Activated CD8-positive, alpha-beta memory T cell treated with anti-CD3 and anti-CD28 coated beads, Interleukin-2, amount 10 ng/mL, durations not matched to agents 7 days and 5 days (primary cell): Measurements from ENCODE around the gene USP27X. TPM values are rescaled to one million over a fixed set of nuclear protein-coding genes. Genes with fewer than 3 reads are reported as not detected.
A peak's percentile ranks its signal among the peaks of the same experiment; 100 is the strongest.

ENCODE experiments used
- ATAC-seq: fragments of 150-1000 bp; cut with Tn5 transposase; one replicate; pipeline ENCODE4 v1.10.0; 2021; ENCODE audit warnings: moderate library complexity
- CTCF ChIA-PET: fragments of 350-600 bp; sonication (Branson Sonifier 250); formaldehyde crosslinking; loops from one replicate; lab custom pipeline; 2021; ENCODE audit warnings: antibody characterized with exemption; lab: Charles Lee
- DNase-seq: peaks from one replicate; pipeline ENCODE4 v3.0.0-alpha.2; 2020
- H3K27ac Mint-ChIP-seq: one replicate; pipeline ENCODE4 v1.8.0; 2021; ENCODE audit warnings: mild to moderate bottlenecking, mixed read lengths
- H3K27me3 Mint-ChIP-seq: one replicate; pipeline ENCODE4 v1.8.0; 2021; ENCODE audit warnings: mixed read lengths
- H3K36me3 Mint-ChIP-seq: one replicate; pipeline ENCODE4 v1.8.0; 2021; ENCODE audit warnings: mild to moderate bottlenecking, mixed read lengths
- H3K4me1 Mint-ChIP-seq: one replicate; pipeline ENCODE4 v1.8.0; 2021; ENCODE audit warnings: mixed read lengths
- H3K4me3 Mint-ChIP-seq: one replicate; pipeline ENCODE4 v1.8.0; 2021; ENCODE audit warnings: mild to moderate bottlenecking, moderate library complexity, mixed read lengths
- H3K9me3 Mint-ChIP-seq: one replicate; pipeline ENCODE4 v1.8.0; 2022; ENCODE audit warnings: low read depth, mixed read lengths
- total RNA-seq, 2 experiments: library from RNA; stranded (reverse); gene quantifications; one replicate each; pipeline ENCODE4 v1.2.3, GENCODE V29; 2021

Gene USP27X
- 1 to 10 TPM; 1.0 to 1.7 TPM for total RNA-seq

DNA sequence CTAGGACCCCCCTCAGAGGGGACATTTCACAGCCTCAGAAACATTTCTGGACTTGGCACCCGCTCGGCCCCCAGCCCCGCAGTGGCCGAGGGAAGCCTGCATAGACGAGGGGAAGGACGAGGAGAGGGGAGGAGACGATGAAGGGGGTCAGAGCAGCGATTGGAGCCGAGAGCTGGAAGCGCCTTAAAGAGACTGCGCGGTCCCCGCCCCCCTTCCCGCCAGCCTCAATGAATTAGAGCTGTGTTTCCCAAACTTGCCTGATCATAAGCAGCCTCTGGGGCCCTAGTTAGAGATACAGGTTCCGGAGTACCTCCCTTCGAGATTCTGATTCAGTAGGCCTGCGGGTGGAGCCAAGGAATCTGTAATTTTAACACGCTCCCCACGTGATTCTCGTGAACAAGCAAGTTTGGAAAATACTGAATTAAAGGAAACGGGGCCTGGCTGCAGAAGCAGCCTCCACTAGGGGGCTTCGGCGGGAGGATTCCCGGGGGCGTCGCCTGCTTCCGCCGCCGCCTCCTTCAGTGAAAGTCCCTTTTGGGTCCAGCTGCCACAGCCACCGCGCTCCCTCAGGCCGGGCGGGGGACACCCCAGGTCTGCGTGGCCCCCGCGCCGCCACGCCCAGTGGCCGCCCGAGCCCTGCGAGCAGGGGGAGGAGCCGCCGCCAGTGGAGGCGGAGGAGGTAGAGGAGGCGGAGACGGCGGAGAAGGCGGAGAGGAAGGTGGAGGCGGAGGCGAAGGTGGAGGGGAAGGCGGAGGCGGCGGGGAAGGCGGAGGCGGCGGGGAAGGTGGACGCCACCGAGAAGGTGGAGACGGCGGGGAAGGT lies at the start of gene USP27X:
Gene USP27X (plus strand): TSS at position 651 of the 822 bp plus-strand sequence. CDS start 824 bp downstream, outside the sequence.
- CTCF ChIA-PET = interaction anchor here (0.6 to 3.1 kb wide), 5 partner anchors 16 to 42 kb away, joined by 3 to 22 read pairs (median 4); partner anchors contain the start of gene CLCN5
- Mint-ChIP-seq H3K9me3 (no peaks in the 10 kb centered on the region), H3K4me1 (peaks cover 17% of the 10 kb centered on the region), H3K27ac (peak within 1 kb of the TSS; percentile 52), H3K27me3 (no peaks in the 10 kb centered on the region), H3K36me3 (no peaks in the 10 kb centered on the region), H3K4me3 (peak within 1 kb of the TSS; percentile 72)
- ATAC-seq = peak; percentile 96
- DNase-seq = peak; percentile 83

DNA sequence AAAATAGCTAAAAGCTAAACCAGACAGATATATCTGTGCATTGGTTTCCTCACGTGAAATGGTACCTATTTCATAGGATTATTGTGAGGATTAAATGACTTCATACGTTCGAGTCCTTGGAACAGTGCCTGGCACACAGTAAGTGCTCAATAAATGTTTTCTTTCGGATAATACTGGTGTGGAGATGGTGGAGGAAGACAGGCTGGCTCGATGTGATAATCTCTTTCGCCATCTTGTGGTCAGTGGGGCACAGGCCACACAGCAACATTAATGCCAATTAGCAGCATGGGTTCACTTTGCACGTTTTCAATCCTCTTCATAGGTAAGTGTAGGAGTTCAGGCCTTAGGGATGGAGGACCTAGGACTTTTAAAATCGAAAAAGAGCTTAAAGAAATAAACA lies 40.9 kb upstream of the USP27X start:
- Mint-ChIP-seq H3K4me3 (no peak overlapping the region), H3K27me3 (peaks cover 2% of the 10 kb centered on the region), H3K36me3 (no peaks in the 10 kb centered on the region), H3K4me1 (no peaks in the 10 kb centered on the region), H3K9me3 (no peaks in the 10 kb centered on the region), H3K27ac (no peak overlapping the region)
- ATAC-seq = no peak
- DNase-seq = no peak
- CTCF ChIA-PET = interaction anchor here (0.6 to 1.4 kb wide), 3 partner anchors 40 to 77 kb away, joined by 3 to 4 read pairs (median 4); partner anchors contain the start of gene USP27X

DNA sequence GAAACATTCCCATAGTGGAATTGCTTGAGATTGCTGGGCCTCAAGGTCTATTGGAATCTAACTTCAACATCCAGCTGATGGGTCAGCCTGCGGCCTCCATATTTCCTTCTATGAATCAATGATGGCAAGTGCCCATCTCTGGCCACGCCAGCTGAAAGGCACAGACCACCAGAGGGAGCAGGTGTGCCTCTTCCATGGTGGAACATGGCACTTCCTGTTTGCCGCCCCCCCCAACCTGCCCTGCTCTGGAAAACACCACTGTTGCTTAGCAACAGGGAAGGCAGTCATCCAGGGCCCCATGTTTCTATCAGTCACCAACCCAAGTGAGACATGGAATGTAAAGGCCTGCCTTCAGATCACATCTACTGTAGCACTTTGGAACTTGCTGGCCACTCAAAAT lies 38.6 kb upstream of the USP27X start:
- DNase-seq = peak; percentile 44
- ATAC-seq = no peak
- CTCF ChIA-PET = interaction anchor here (1.6 kb wide), 1 partner anchor 9 kb away, joined by 3 read pairs; no protein-coding TSS in a partner anchor
- Mint-ChIP-seq H3K4me1 (no peaks in the 10 kb centered on the region), H3K27ac (no peak overlapping the region), H3K4me3 (no peak overlapping the region), H3K36me3 (no peaks in the 10 kb centered on the region), H3K9me3 (no peaks in the 10 kb centered on the region), H3K27me3 (peaks cover under 1% of the 10 kb centered on the region)

DNA sequence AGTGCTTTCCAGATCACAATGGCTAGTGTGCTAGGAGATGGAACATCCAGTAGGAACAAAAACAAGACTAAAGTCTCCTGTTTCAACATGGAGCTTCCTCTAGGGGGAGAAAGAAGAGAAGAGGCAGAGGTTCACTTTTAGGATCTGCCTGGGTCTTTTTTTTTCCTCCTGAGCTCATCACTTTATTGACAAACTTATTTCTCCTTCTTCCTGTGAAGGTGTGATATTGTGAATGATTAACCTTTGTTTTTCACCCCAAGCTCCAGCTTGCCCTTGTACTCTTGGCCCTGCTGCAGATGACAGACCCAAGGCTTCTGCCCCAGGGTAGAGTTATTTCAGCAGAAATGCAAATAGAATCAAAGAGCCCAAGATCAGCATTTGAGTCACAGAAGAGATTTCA lies 36.7 kb upstream of the USP27X start:
- H3K9me3 Mint-ChIP-seq = no peaks in the 10 kb centered on the region
- no peaks in the 10 kb centered on the region for H3K4me1 Mint-ChIP-seq
- no peak for DNase-seq
- CTCF ChIA-PET = no interaction called here
- ATAC-seq = no peak
- no peaks in the 10 kb centered on the region for H3K27me3 Mint-ChIP-seq
- H3K4me3 Mint-ChIP-seq = no peak overlapping the region
- H3K36me3 Mint-ChIP-seq = no peaks in the 10 kb centered on the region
- H3K27ac Mint-ChIP-seq = no peak overlapping the region

DNA sequence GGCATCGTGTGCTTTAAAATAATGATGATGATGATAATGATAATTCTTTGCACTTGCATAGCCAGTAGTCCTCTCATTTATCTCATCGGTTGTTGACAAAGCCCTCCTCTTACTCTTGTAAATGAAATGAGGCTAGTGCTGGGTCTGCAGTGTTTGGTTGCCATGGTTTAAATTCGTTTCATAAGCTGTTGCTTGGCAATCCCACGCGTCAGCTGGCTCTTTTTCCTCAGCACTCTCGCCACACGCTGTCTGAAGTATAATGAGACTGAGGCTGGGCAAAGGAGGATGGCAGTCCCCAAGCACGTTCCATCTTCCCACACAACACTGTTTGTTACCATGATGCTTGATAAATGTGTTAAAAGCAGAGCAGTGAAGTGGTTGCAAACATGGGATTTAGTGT lies 34.7 kb upstream of the USP27X start:
- no peak for ATAC-seq
- Mint-ChIP-seq H3K27ac (no peak overlapping the region), H3K27me3 (no peaks in the 10 kb centered on the region), H3K36me3 (no peaks in the 10 kb centered on the region), H3K4me3 (no peak overlapping the region), H3K4me1 (no peaks in the 10 kb centered on the region), H3K9me3 (no peaks in the 10 kb centered on the region)
- no peak for DNase-seq
- CTCF ChIA-PET = no interaction called here

DNA sequence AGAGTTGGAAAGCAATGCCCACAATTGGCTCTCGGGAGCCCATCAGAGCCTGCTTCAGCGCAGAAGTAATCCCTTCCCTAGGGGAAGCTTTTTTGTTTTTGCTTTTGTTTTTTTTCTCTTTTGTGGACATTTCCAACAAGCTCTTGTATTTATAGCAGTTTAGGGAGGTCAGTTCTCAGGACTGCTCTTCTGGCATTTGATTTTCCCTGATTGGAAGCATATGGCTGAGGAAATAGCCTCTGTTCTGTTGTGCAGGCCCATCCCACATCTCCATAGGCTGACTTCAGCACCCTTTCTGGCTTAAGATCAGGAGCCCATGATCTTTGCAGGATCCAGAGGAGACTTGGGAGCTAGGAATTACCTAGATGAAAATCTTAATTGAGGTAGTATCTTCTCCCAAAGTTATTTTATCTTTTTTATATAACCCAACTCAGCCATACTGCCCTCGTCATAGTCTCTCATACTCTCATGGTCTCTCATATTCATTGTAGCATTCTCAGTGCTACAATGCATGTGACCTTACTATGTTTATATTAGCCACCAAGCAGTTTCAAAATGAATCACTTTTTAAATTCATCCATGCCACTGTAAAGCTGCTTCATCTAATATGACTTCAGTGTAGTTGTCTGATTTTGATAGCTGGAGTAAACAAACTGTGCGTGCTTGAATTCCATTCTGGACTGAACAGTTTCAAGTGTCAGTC lies 33.4 kb upstream of the USP27X start:
- Mint-ChIP-seq H3K27me3 (no peaks in the 10 kb centered on the region), H3K4me3 (no peak overlapping the region), H3K9me3 (no peaks in the 10 kb centered on the region), H3K4me1 (no peaks in the 10 kb centered on the region), H3K27ac (no peak overlapping the region), H3K36me3 (no peaks in the 10 kb centered on the region)
- DNase-seq (no peak), ATAC-seq (no peak)
- CTCF ChIA-PET = no interaction called here

DNA sequence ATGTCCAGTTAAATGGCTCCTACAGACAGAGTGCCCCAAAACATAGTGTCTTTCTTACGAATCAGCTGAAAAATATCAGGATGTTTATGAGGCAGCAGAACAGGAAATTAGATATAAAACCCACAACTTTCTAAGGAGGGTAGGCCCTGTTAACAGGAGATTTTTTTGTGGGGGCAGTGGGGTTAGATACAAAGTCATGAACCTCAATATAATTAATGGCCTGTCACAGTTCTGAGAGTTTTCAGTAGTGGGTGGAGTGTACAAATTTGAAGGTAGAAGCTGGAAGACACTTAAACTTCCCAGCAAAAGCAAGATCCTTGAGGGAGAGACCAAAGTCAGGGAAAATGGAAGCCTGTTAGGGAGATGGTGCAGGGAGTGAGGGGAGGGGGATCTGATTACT lies 32.8 kb upstream of the USP27X start:
- Mint-ChIP-seq H3K36me3 (no peaks in the 10 kb centered on the region), H3K4me1 (no peaks in the 10 kb centered on the region), H3K4me3 (no peak overlapping the region), H3K27ac (no peak overlapping the region), H3K9me3 (no peaks in the 10 kb centered on the region), H3K27me3 (no peaks in the 10 kb centered on the region)
- DNase-seq = no peak
- CTCF ChIA-PET = no interaction called here
- no peak for ATAC-seq

DNA sequence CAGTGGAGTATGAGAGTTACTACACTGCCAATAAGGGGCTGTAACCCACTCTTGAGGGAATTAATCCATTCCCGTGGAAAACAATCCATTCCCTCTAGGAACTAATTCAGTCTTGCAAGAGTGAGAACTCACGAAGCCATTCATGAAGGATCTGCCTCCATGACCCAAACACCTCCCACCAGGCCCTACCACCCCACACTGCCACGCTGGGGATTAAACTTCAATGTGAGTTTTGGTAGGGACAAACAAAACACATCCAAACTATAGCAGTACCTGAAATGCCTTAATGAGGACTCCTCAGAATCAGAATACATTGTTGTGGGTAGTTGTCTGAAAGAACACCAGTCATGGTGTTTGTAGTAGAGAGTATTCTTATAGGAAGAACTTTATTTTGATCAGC lies 31.0 kb upstream of the USP27X start:
- CTCF ChIA-PET = no interaction called here
- no peaks in the 10 kb centered on the region for H3K9me3 Mint-ChIP-seq
- ATAC-seq = no peak

DNA sequence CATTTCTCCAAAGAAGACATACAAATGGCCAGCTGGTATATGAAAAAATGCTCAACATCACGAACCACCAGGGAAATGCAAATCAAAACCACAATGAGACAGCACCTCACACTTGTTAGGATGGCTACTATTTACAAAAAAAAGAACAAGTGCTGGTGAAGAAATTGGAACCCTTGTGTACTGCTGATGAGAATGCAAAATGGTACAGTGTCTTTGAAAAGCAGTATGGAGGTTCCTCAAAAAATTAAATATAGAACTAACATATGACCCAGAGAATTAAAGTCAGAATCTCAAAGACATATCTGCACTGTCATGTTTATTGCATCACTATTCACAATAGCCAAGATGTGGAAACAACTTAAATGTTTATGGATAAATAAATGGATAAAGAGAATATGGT lies 29.3 kb upstream of the USP27X start:
- CTCF ChIA-PET = no interaction called here
- no peak overlapping the region for H3K27ac Mint-ChIP-seq
- no peak overlapping the region for H3K4me3 Mint-ChIP-seq
- no peaks in the 10 kb centered on the region for H3K27me3 Mint-ChIP-seq
- ATAC-seq (no peak), DNase-seq (no peak)
- H3K36me3 Mint-ChIP-seq = no peaks in the 10 kb centered on the region
- H3K4me1 Mint-ChIP-seq = no peaks in the 10 kb centered on the region
- H3K9me3 Mint-ChIP-seq = no peaks in the 10 kb centered on the region

More for the DNA sequence above, 31.0 kb upstream of the USP27X start:
- Mint-ChIP-seq H3K4me3 (no peak overlapping the region), H3K36me3 (no peaks in the 10 kb centered on the region), H3K27me3 (no peaks in the 10 kb centered on the region), H3K4me1 (no peaks in the 10 kb centered on the region), H3K27ac (no peak overlapping the region)
- no peak for DNase-seq

DNA sequence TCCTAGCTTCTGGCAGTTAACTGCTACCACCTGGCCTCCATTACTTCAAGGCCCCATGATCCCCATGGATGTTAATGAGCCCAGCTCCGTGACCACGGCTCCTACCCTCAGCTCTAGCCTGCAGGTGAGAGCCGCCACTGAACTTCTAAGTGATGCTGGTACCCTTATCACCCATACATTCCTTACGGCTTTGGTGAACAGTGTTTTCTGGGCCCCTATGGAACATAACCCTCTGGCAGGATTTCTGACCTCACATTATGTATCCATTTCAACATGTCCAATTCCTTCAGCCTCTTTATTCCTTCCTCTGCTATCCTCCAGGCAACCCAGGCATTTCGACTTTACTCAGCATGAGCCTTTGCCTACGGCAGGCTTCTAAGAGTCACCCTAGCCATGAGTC lies 25.6 kb upstream of the USP27X start:
- Mint-ChIP-seq H3K36me3 (no peaks in the 10 kb centered on the region), H3K4me3 (no peak overlapping the region), H3K27ac (no peak overlapping the region), H3K9me3 (no peaks in the 10 kb centered on the region), H3K4me1 (no peaks in the 10 kb centered on the region), H3K27me3 (peaks cover 3% of the 10 kb centered on the region)
- ATAC-seq (no peak), DNase-seq (no peak)
- CTCF ChIA-PET = no interaction called here

DNA sequence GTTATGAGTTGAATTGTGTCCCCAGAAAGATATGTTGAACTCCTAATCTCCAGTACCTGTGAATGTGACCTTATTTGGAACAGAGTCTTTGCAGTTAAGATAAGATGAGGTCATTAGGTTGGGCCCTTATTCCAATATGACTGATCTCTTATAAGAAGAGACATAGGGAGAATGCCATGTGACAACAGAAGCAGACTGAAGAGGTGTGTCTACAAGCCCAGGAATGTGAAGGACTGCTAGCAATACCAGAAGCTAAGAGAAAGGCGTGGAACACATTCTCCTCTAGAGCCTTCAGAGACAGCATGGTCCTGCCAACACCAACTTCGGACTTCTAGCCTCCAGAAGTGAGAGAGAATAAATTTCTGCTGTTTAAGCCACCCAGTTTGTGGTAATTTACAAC lies 22.5 kb upstream of the USP27X start:
- CTCF ChIA-PET = no interaction called here
- H3K9me3 Mint-ChIP-seq = no peaks in the 10 kb centered on the region
- no peaks in the 10 kb centered on the region for H3K36me3 Mint-ChIP-seq
- ATAC-seq (no peak), DNase-seq (no peak)
- no peak overlapping the region for H3K4me3 Mint-ChIP-seq
- H3K27me3 Mint-ChIP-seq = peaks cover 5% of the 10 kb centered on the region
- H3K27ac Mint-ChIP-seq = no peak overlapping the region
- no peaks in the 10 kb centered on the region for H3K4me1 Mint-ChIP-seq

DNA sequence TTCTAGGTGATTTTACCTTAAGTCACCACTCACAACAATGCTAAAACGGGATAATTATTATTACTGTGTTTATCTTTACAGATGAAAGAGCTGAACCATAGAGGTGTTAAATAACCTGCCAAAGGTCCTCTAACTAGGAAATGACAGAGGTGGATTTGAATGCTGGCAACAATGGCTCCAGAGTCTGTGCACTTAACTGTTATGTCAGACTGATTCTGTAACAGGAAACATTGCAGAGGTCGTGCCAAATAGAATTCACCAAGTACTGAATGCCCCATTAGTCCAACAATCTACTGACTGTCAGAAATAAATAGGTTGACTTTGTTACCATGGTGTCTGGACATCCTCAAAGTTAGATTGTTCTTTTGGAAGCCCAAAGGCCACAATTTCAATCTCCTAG lies 20.9 kb upstream of the USP27X start:
- no peaks in the 10 kb centered on the region for H3K9me3 Mint-ChIP-seq
- H3K4me3 Mint-ChIP-seq = no peak overlapping the region
- H3K27ac Mint-ChIP-seq = no peak overlapping the region
- no peaks in the 10 kb centered on the region for H3K4me1 Mint-ChIP-seq
- CTCF ChIA-PET = no interaction called here
- ATAC-seq (no peak), DNase-seq (no peak)
- H3K36me3 Mint-ChIP-seq = no peaks in the 10 kb centered on the region
- H3K27me3 Mint-ChIP-seq = peaks cover 5% of the 10 kb centered on the region

DNA sequence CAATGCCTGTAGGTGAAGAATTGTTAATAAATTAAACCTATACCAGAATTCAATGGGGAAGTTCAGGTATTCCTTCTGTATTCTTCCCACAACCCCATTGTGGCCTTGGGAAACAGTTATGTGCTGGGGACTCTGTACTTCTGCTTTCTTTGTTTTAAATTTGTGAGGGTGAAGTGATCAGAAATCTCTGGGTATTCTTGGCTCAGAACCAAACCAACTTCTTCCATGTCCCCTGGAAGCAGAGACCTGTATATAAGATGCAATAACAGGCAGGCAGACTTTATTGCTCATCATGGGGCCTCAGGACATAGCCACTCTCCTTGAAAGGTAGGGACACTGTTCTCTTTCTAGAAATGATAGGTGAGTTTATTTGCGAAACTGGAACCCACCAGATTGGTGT lies 19.8 kb upstream of the USP27X start:
- CTCF ChIA-PET = no interaction called here

More for the DNA sequence above, 19.8 kb upstream of the USP27X start:
- Mint-ChIP-seq H3K36me3 (no peaks in the 10 kb centered on the region), H3K4me1 (no peaks in the 10 kb centered on the region), H3K27me3 (peaks cover 5% of the 10 kb centered on the region), H3K27ac (no peak overlapping the region), H3K4me3 (no peak overlapping the region), H3K9me3 (no peaks in the 10 kb centered on the region)
- DNase-seq = no peak
- ATAC-seq = no peak
